DMS 273 treated with DMSO at 0.1 percent for 48 hours (cell line): ENCODE data around the gene DOK6.
A peak's percentile ranks its signal among the peaks of the same experiment; 100 is the strongest.
"Not testable (repeated sequence)": the region's sequence is repeated elsewhere in the genome, so short reads cannot be mapped to it uniquely, and the experiment has no call there.

Source experiments
- DNase-seq: peaks from one replicate; lab custom pipeline; 2025; lab: John Stamatoyannopoulos, UW

DOK6 gene

GRCh38 chr18:69626171-69626570 is 225.5 kb downstream of the DOK6 start:
- DNase-seq = no peak

- DNase-seq = no peak
Measured at GRCh38 chr18:69626643-69627242, 226.1 kb downstream of the DOK6 start.

- DNase-seq = peak; percentile 49
Measured at GRCh38 chr18:69628774-69629359, 228.2 kb downstream of the DOK6 start.

GRCh38 chr18:69631281-69631680 is 230.6 kb downstream of the DOK6 start:
- DNase-seq = peak; percentile 2

GRCh38 chr18:69635482-69635881 is 234.8 kb downstream of the DOK6 start:
- no peak for DNase-seq

- no peak for DNase-seq
Measured at GRCh38 chr18:69636529-69637301, 236.0 kb downstream of the DOK6 start.

GRCh38 chr18:69638056-69638455 is 237.4 kb downstream of the DOK6 start:
- no peak for DNase-seq

- DNase-seq = no peak
Measured at GRCh38 chr18:69647702-69648101, 247.0 kb downstream of the DOK6 start.

- DNase-seq = no peak
Measured at GRCh38 chr18:69648486-69648885, 247.8 kb downstream of the DOK6 start.

- DNase-seq = no peak
Measured at GRCh38 chr18:69649684-69650083, 249.0 kb downstream of the DOK6 start.

- no peak for DNase-seq
Measured at GRCh38 chr18:69651243-69651642, 250.6 kb downstream of the DOK6 start.

- DNase-seq = no peak
Measured at GRCh38 chr18:69655816-69656215, 255.1 kb downstream of the DOK6 start.

- DNase-seq = no peak
Measured at GRCh38 chr18:69658103-69658502, 257.4 kb downstream of the DOK6 start.

GRCh38 chr18:69658685-69659084 is 258.0 kb downstream of the DOK6 start:
- no peak for DNase-seq

- no peak for DNase-seq
Measured at GRCh38 chr18:69659142-69659651, 258.5 kb downstream of the DOK6 start.

GRCh38 chr18:69662090-69662489 is 261.4 kb downstream of the DOK6 start:
- DNase-seq = not testable (repeated sequence)

GRCh38 chr18:69664399-69664798 is 263.7 kb downstream of the DOK6 start:
- DNase-seq = no peak

- DNase-seq = no peak
Measured at GRCh38 chr18:69674292-69674877, 273.7 kb downstream of the DOK6 start.

GRCh38 chr18:69674966-69675365 is 274.3 kb downstream of the DOK6 start:
- no peak for DNase-seq

- no peak for DNase-seq
Measured at GRCh38 chr18:69677595-69677994, 276.9 kb downstream of the DOK6 start.

- DNase-seq = no peak
Measured at GRCh38 chr18:69680123-69680522, 279.4 kb downstream of the DOK6 start.

GRCh38 chr18:69683176-69683575 is 282.5 kb downstream of the DOK6 start:
- no peak for DNase-seq

- DNase-seq = no peak
Measured at GRCh38 chr18:69684789-69685188, 284.1 kb downstream of the DOK6 start.
